Sigmoid colon (tissue), 7 donors: ENCODE data around the gene PPFIA4. TPM values are rescaled to one million over a fixed set of nuclear protein-coding genes. Genes with fewer than 3 reads are reported as not detected.

Source experiments
- DNase-seq: peaks from one replicate; pipeline ENCODE4 v3.0.0-alpha.2; 2019
- H3K27ac ChIP-seq, 4 donors: fragments of 200-600 bp; sonication (generic); one replicate each; pipeline ENCODE4 v1.5.1; 2016 to 2019; ENCODE audit warnings: mild to moderate bottlenecking in 1 of 4
- H3K27me3 ChIP-seq, 3 donors: fragments of 200-600 bp; sonication (generic); one replicate each; pipeline ENCODE4 v1.5.1; 2019; ENCODE audit warnings: mild to moderate bottlenecking in 1 of 3
- H3K36me3 ChIP-seq, 4 donors: fragments of 200-600 bp; sonication (generic); one replicate each; pipeline ENCODE4 v1.5.1; 2016 to 2019
- H3K4me1 ChIP-seq, 4 donors: fragments of 200-600 bp; sonication (generic); one replicate each; pipeline ENCODE4 v1.5.1; 2017 to 2019
- H3K4me3 ChIP-seq, 4 donors: fragments of 200-600 bp; sonication (generic); one replicate each; pipeline ENCODE4 v1.5.1; 2017 to 2019; ENCODE audit warnings: mild to moderate bottlenecking in 2 of 4, moderate library complexity in 1 of 4
- H3K9me3 ChIP-seq, 4 donors: fragments of 200-600 bp in 3 of 4; sonication (generic) in 3 of 4; one replicate each; pipeline versions ENCODE4 v1.5.1 to v1.6.1; 2013 to 2019
- CTCF ChIP-seq, 4 experiments: fragments of 450-650 bp in 3 of 4; fragments of 200-600 bp in 1 of 4; IDR thresholded peaks; one replicate each; pipeline ENCODE4 v1.5.1; 2016 to 2019; ENCODE audit warnings: antibody characterized with exemption in 4 of 4, mild to moderate bottlenecking in 3 of 4, moderate library complexity in 2 of 4
- EP300 ChIP-seq, 4 donors: sonication (generic); formaldehyde crosslinking; IDR thresholded peaks; one replicate each; pipeline ENCODE4 v1.6.1; 2017; ENCODE audit warnings: antibody characterized with exemption in 4 of 4
- POLR2A ChIP-seq, 2 donors: fragments of 450-650 bp; IDR thresholded peaks; one replicate each; pipeline ENCODE4 v1.6.1; 2016; ENCODE audit warnings: antibody characterized with exemption in 2 of 2, mild to moderate bottlenecking in 2 of 2, moderate library complexity in 2 of 2
- POLR2AphosphoS5 ChIP-seq, 4 donors: sonication (generic); formaldehyde crosslinking; IDR thresholded peaks; one replicate each; pipeline ENCODE4 v1.6.1; 2017; ENCODE audit warnings: antibody characterized with exemption in 4 of 4
- WGBS, 2 donors: extraction: QIAGEN DNeasy Blood & Tissue Kit; methylation state at CpG; one replicate each; pipeline ENCODE4 v1.1.7; 2013; 5-methylcytosine and 5-hydroxymethylcytosine counted together
- intact Hi-C: fragments of 100-400 bp; cut with DNase I; formaldehyde crosslinking; loops from one replicate; pipeline ENCODE4 v1.15.1; 2023
- polyA plus RNA-seq, 3 donors: library from polyadenylated mRNA; stranded (reverse); fragments of 200-250 nt; gene quantifications; one replicate each; pipeline ENCODE4 v1.2.3, GENCODE V29; 2013
- total RNA-seq, 4 donors: library from RNA; depleted of rRNA; stranded (reverse); fragments of >200 nt; gene quantifications; one replicate each; pipeline ENCODE4 v1.1.0, GENCODE V29; 2016
- donor health status: healthy with polysubstance abuse.
- donor health status: Bipolar disorder and iron deficiency.
- donor health status: healthy.

PPFIA4 gene
- total and polyA plus RNA-seq, 7 donors, result 0.52 to 15.0 (median 1.4) TPM; not detected in 2

- H3K4me1 ChIP-seq, result peaks cover 0 to 14% (median 5%) of the 10 kb centered on the region in 4 donors
- no peak for DNase-seq
- H3K9me3 ChIP-seq, result no peaks in the 10 kb centered on the region
- H3K27me3 ChIP-seq, result no peaks in the 10 kb centered on the region
- TF ChIP-seq CTCF (IDR thresholded peaks at IDR 0.05) (no peak), POLR2A (IDR thresholded peaks at IDR 0.05) (no peak), POLR2AphosphoS5 (IDR thresholded peaks at IDR 0.05) (no peak), EP300 (IDR thresholded peaks at IDR 0.05) (no peak)
- H3K36me3 ChIP-seq, result peaks cover 0 to 3% (median 0%) of the 10 kb centered on the region in 4 donors
- no peak overlapping the region for H3K4me3 ChIP-seq
- no peak overlapping the region for H3K27ac ChIP-seq
- intact Hi-C loops, result no loop called here
- WGBS, 2 donors, result 89 to 93% methylated on average over 17 of the region's 17 CpGs
These were observed 19.0 kb downstream of the PPFIA4 start for GRCh38 chr1:203045336-203045735.

GRCh38 chr1:203045821-203046594 lies 19.7 kb downstream of the PPFIA4 start:
- H3K36me3 ChIP-seq, result peaks cover 0 to 3% (median 0%) of the 10 kb centered on the region in 4 donors
- intact Hi-C loops, result no loop called here
- 72 to 83% methylated on average over 16 of the region's 16 CpGs for WGBS, 2 donors
- no peaks in the 10 kb centered on the region for H3K27me3 ChIP-seq
- DNase-seq, result no peak
- H3K9me3 ChIP-seq, result no peaks in the 10 kb centered on the region
- TF ChIP-seq CTCF (IDR thresholded peaks at IDR 0.05) (no peak), POLR2AphosphoS5 (IDR thresholded peaks at IDR 0.05) (no peak), EP300 (IDR thresholded peaks at IDR 0.05) (no peak), POLR2A (IDR thresholded peaks at IDR 0.05) (no peak)
- H3K27ac ChIP-seq, result no peak overlapping the region
- no peak overlapping the region for H3K4me3 ChIP-seq
- H3K4me1 ChIP-seq, result peaks cover 0 to 14% (median 5%) of the 10 kb centered on the region in 4 donors

- Histone ChIP-seq H3K36me3 (peaks cover 0 to 3% (median 0%) of the 10 kb centered on the region in 4 donors), H3K4me3 (no peak overlapping the region), H3K4me1 (peaks cover 0 to 14% (median 5%) of the 10 kb centered on the region in 4 donors), H3K27ac (peak overlapping the region in 1 of 4 donors; percentile 18), H3K9me3 (no peaks in the 10 kb centered on the region), H3K27me3 (no peaks in the 10 kb centered on the region)
- DNase-seq, result no peak
- intact Hi-C loops, result no loop called here
- WGBS, 2 donors, result 65 to 71% methylated on average over 15 of the region's 15 CpGs
- TF ChIP-seq POLR2A (IDR thresholded peaks at IDR 0.05), result no peak
- no peak for TF ChIP-seq CTCF (IDR thresholded peaks at IDR 0.05)
- TF ChIP-seq EP300 (IDR thresholded peaks at IDR 0.05), result no peak
- no peak for TF ChIP-seq POLR2AphosphoS5 (IDR thresholded peaks at IDR 0.05)
These were observed 20.8 kb downstream of the PPFIA4 start for GRCh38 chr1:203046984-203047630.

GRCh38 chr1:203048086-203048485 lies 21.8 kb downstream of the PPFIA4 start:
- H3K9me3 ChIP-seq, result no peaks in the 10 kb centered on the region
- H3K27me3 ChIP-seq, result no peaks in the 10 kb centered on the region
- peaks cover 0 to 3% (median 0%) of the 10 kb centered on the region in 4 donors for H3K36me3 ChIP-seq
- H3K4me1 ChIP-seq, result peaks cover 0 to 14% (median 5%) of the 10 kb centered on the region in 4 donors
- no peak for DNase-seq
- TF ChIP-seq POLR2A (IDR thresholded peaks at IDR 0.05) (no peak), POLR2AphosphoS5 (IDR thresholded peaks at IDR 0.05) (no peak), CTCF (IDR thresholded peaks at IDR 0.05) (no peak), EP300 (IDR thresholded peaks at IDR 0.05) (no peak)
- H3K27ac ChIP-seq, result no peak overlapping the region
- 83 to 92% methylated on average over 11 of the region's 11 CpGs for WGBS, 2 donors
- no peak overlapping the region for H3K4me3 ChIP-seq
- intact Hi-C loops, result no loop called here
